PC-9 (cell line): ENCODE results near the gene DNM1. TPM values are rescaled to one million over a fixed set of nuclear protein-coding genes. Genes with fewer than 3 reads are reported as not detected.

Source experiments
- BruUV-seq: library from RNA; stranded (reverse); fragments of 400-500 nt; replicated peaks from 2 replicates; lab custom pipeline; 2021; lab: Mats Ljungman, UMichigan
- CTCF ChIA-PET: fragments of 300-600 bp; sonication (Branson Sonifier 250); formaldehyde crosslinking; loops from one replicate; lab custom pipeline; 2022; ENCODE audit warnings: antibody characterized with exemption; lab: Charles Lee
- POLR2A ChIA-PET: fragments of 300-600 bp; sonication (Branson Sonifier 250); formaldehyde crosslinking; loops from one replicate; lab custom pipeline; 2022; ENCODE audit warnings: antibody characterized with exemption; ENCODE audit not compliant: unreplicated experiment; lab: Charles Lee
- DNase-seq, 2 experiments: peaks; one replicate each; pipeline versions ENCODE4 v3.0.0 to v3.0.0-alpha.2; 2015 to 2022; ENCODE audit warnings: mixed read lengths in 1 of 2
- H2AFZ ChIP-seq: fragments of 200-600 bp; sonication (generic); 2 replicates; pipeline ENCODE4 v1.8.1; 2017; ENCODE audit warnings: antibody characterized with exemption
- H3F3A ChIP-seq: fragments of 200-600 bp; sonication (generic); 2 replicates; pipeline ENCODE4 v1.8.1; 2017; ENCODE audit warnings: antibody characterized with exemption, mild to moderate bottlenecking, low read depth; ENCODE audit not compliant: insufficient read depth
- H3K27ac ChIP-seq: fragments of 200-600 bp; sonication (generic); 2 replicates; pipeline ENCODE4 v1.6.1; 2016; ENCODE audit warnings: mixed run types
- H3K27me3 ChIP-seq: fragments of 200-600 bp; sonication (generic); 2 replicates; pipeline ENCODE4 v1.6.1; 2016; ENCODE audit warnings: low read depth, mixed run types; ENCODE audit not compliant: insufficient read depth
- H3K36me3 ChIP-seq: fragments of 200-600 bp; sonication (generic); 2 replicates; pipeline ENCODE4 v1.6.1; 2016; ENCODE audit warnings: low read depth, mixed run types
- H3K4me1 ChIP-seq: fragments of 200-600 bp; sonication (generic); replicated peaks from 2 replicates; pipeline ENCODE4 v1.6.1; 2016; ENCODE audit warnings: mixed run types; ENCODE audit not compliant: insufficient read depth
- H3K4me2 ChIP-seq: fragments of 200-600 bp; sonication (generic); 2 replicates; pipeline ENCODE4 v1.6.1; 2017; ENCODE audit warnings: mixed run types
- H3K4me3 ChIP-seq: fragments of 200-600 bp; sonication (generic); 2 replicates; pipeline ENCODE4 v1.6.1; 2016; ENCODE audit warnings: mixed run types
- H3K79me2 ChIP-seq: fragments of 200-600 bp; sonication (generic); 2 replicates; pipeline ENCODE4 v1.6.1; 2017; ENCODE audit warnings: low read depth, mixed run types
- H3K9me2 ChIP-seq: fragments of 200-600 bp; sonication (generic); 2 replicates; pipeline ENCODE4 v1.8.1; 2017; ENCODE audit warnings: mild to moderate bottlenecking; ENCODE audit not compliant: insufficient read depth
- H3K9me3 ChIP-seq: fragments of 200-600 bp; sonication (generic); 2 replicates; pipeline ENCODE4 v1.8.1; 2016; ENCODE audit warnings: low read depth; ENCODE audit not compliant: insufficient read depth
- H4K20me1 ChIP-seq: fragments of 200-600 bp; sonication (generic); 2 replicates; pipeline ENCODE4 v1.8.1; 2017; ENCODE audit not compliant: insufficient read depth
- CTCF ChIP-seq: fragments of 200-600 bp; sonication (generic); conservative IDR thresholded peaks from 2 replicates; pipeline ENCODE4 v1.6.1; 2017; ENCODE audit warnings: mixed run types, antibody characterized with exemption, mild to moderate bottlenecking, moderate library complexity
- EZH2 ChIP-seq: fragments of 200-600 bp; sonication (generic); IDR thresholded peaks from 2 replicates; pipeline ENCODE4 v1.8.0; 2017; ENCODE audit warnings: antibody characterized with exemption, low read depth
- intact Hi-C: fragments of 100-400 bp; cut with micrococcal nuclease; formaldehyde crosslinking; loops from one replicate; pipeline ENCODE4 v1.10.0; 2022; ENCODE audit not compliant: unreplicated experiment
- total RNA-seq: library from RNA; stranded (reverse); gene quantifications from 2 replicates; pipeline ENCODE4 v1.2.3, GENCODE V29; 2021

Gene DNM1
- total RNA-seq, 1 experiment from 2014 or later: 134 TPM

GRCh38 chr9:128288273-128289004, 85.3 kb downstream of the DNM1 start:
- Histone ChIP-seq H3K27ac (no peak overlapping the region), H2AFZ (no peak overlapping the region), H3F3A (0 out of 2 replicates have a peak, but pooled peaks cover 6% of the 10 kb centered on the region), H3K79me2 (no peaks in the 10 kb centered on the region), H3K4me1 (no peaks in the 10 kb centered on the region), H3K9me3 (no peaks in the 10 kb centered on the region), H3K9me2 (no peaks in the 10 kb centered on the region), H3K36me3 (no peaks in the 10 kb centered on the region), H4K20me1 (no peaks in the 10 kb centered on the region), H3K4me2 (no peak overlapping the region), H3K27me3 (no peaks in the 10 kb centered on the region), H3K4me3 (no peak overlapping the region)
- TF ChIP-seq EZH2 (no peak), CTCF (no peak)
- ChIA-PET CTCF (interaction anchor here (0.6 kb wide), 1 partner anchor 291 kb away, joined by 3 read pairs; no protein-coding TSS in a partner anchor), POLR2A (interaction anchor here (0.7 kb wide), 1 partner anchor 93 kb away, joined by 3 read pairs; no protein-coding TSS in a partner anchor)
- intact Hi-C loops: no loop called here
- no peak for DNase-seq
- BruUV-seq: no TSS peak

GRCh38 chr9:128292009-128292408, 88.8 kb downstream of the DNM1 start:
- Histone ChIP-seq H4K20me1 (no peaks in the 10 kb centered on the region), H3K4me2 (no peak overlapping the region), H3K36me3 (no peaks in the 10 kb centered on the region), H2AFZ (no peak overlapping the region), H3K4me1 (peaks cover 20% of the 10 kb centered on the region), H3K27me3 (no peaks in the 10 kb centered on the region), H3K9me3 (no peaks in the 10 kb centered on the region), H3K4me3 (no peak overlapping the region), H3F3A (peaks cover 19% of the 10 kb centered on the region; the same call in 1 of the 2 replicates), H3K27ac (no peak overlapping the region), H3K9me2 (no peaks in the 10 kb centered on the region), H3K79me2 (peaks cover 2% of the 10 kb centered on the region)
- CTCF ChIA-PET: interaction anchor here (0.6 to 0.9 kb wide), 2 partner anchors 49 to 135 kb away, joined by 3 read pairs; no protein-coding TSS in a partner anchor
- TF ChIP-seq CTCF (no peak), EZH2 (no peak)
- no peak for DNase-seq
- no TSS peak for BruUV-seq
- POLR2A ChIA-PET: interaction anchor here (0.5 to 0.8 kb wide), 2 partner anchors 21 to 70 kb away, joined by 3 to 12 read pairs; no protein-coding TSS in a partner anchor
- intact Hi-C loops: no loop called here

GRCh38 chr9:128293091-128293490, 89.9 kb downstream of the DNM1 start:
- Histone ChIP-seq H3K4me3 (no peak overlapping the region), H3K9me2 (no peaks in the 10 kb centered on the region), H3K9me3 (no peaks in the 10 kb centered on the region), H3K27me3 (no peaks in the 10 kb centered on the region), H4K20me1 (no peaks in the 10 kb centered on the region), H3K4me2 (no peak overlapping the region), H3K4me1 (peaks cover 31% of the 10 kb centered on the region), H2AFZ (no peak overlapping the region), H3K79me2 (peaks cover 6% of the 10 kb centered on the region), H3K36me3 (no peaks in the 10 kb centered on the region), H3K27ac (no peak overlapping the region), H3F3A (peaks cover 30% of the 10 kb centered on the region; the same call in 1 of the 2 replicates)
- ChIA-PET POLR2A (interaction anchor here (0.6 kb wide), 1 partner anchor 448 kb away, joined by 7 read pairs; no protein-coding TSS in a partner anchor), CTCF (interaction anchor here (0.8 kb wide), 1 partner anchor 48 kb away, joined by 3 read pairs; no protein-coding TSS in a partner anchor)
- DNase-seq: no peak
- no TSS peak for BruUV-seq
- intact Hi-C loops: no loop called here
- TF ChIP-seq CTCF: no peak
- no peak for TF ChIP-seq EZH2
